ENCODE data around the gene NUCB1. TPM values are rescaled to one million over a fixed set of nuclear protein-coding genes. Genes with fewer than 3 reads are reported as not detected.
A peak's percentile ranks its signal among the peaks of the same experiment; 100 is the strongest.
"Not testable (repeated sequence)": the region's sequence is repeated elsewhere in the genome, so short reads cannot be mapped to it uniquely, and the experiment has no call there.

Gene NUCB1
- total and polyA plus RNA-seq, 7 experiments from 2014 or later: 70.5 to 252 (median 142) TPM

DNA sequence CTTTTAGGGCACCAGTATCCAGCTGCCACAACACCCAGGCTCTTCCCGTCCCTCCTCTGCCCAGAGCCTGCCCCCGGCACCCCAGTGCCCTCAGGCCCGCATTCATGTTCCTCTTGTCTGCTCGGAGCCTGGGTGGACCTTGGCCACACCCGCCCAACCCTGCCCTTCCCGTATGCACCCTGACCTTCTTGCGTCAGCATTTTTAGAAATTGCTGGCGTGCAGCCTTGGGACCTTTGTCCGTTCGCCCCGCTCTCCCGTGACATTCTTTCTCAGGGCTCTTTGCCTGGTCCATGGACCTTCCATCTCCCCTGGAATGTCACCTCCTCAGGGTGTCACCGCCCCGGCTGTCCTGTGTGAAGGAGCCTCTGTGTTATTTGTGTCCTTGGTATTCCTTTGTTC, 7.6 kb downstream of the NUCB1 start:
- POLR2A ChIA-PET: no interaction called here

GRCh38 chr19:48909424-48910077, 9.4 kb downstream of the NUCB1 start:
- intact Hi-C loops (cut with micrococcal nuclease); H3K27ac Mint-ChIP-seq; H3K27me3 Mint-ChIP-seq; H3K9me3 ChIP-seq (ENCODE audit: control insufficient read depth in 2 of 3, low read length in 3 of 3); CTCF ChIA-PET; H3K27me3 ChIP-seq (ENCODE audit: control insufficient read depth in 2 of 2, insufficient read depth in 2 of 2, low read length in 2 of 2); H3K4me3 ChIP-seq (ENCODE audit: low read length); DNase-seq; H3K4me3 Mint-ChIP-seq; H3K27ac ChIP-seq (ENCODE audit: low read depth, low read length); H3K4me1 ChIP-seq (ENCODE audit: control insufficient read depth in 2 of 2, insufficient read depth in 2 of 2, low read length in 2 of 2); H3K4me1 Mint-ChIP-seq; H3K9me3 Mint-ChIP-seq; ATAC-seq: not testable (repeated sequence)
- peaks cover 9 to 91% (median 30%) of the 10 kb centered on the region in 3 experiments for H3K36me3 ChIP-seq (ENCODE audit: control insufficient read depth in 2 of 3, insufficient read depth in 3 of 3, low read length in 3 of 3)
- POLR2A ChIA-PET: interaction anchor here (0.6 kb wide), 1 partner anchor 49 kb away, joined by 3 read pairs; no protein-coding TSS in a partner anchor
- peaks cover 0 to 60% (median 33%) of the 10 kb centered on the region in 5 donors for H3K36me3 Mint-ChIP-seq

More for the DNA sequence above, 7.6 kb downstream of the NUCB1 start:
- no peak overlapping the region for H3K27ac ChIP-seq (ENCODE audit: low read depth, low read length)
- intact Hi-C loops (cut with micrococcal nuclease): no loop called here
- Mint-ChIP-seq H3K4me3 (no peak overlapping the region), H3K27me3 (no peaks in the 10 kb centered on the region), H3K9me3 (no peaks in the 10 kb centered on the region), H3K27ac (no peak overlapping the region), H3K4me1 (peaks cover 0 to 9% (median 1%) of the 10 kb centered on the region in 7 donors), H3K36me3 (peaks cover 0 to 48% (median 22%) of the 10 kb centered on the region in 5 donors)
- ATAC-seq (peak; percentile 40), DNase-seq (no peak)
- no peaks in the 10 kb centered on the region for H3K27me3 ChIP-seq (ENCODE audit: control insufficient read depth in 2 of 2, insufficient read depth in 2 of 2, low read length in 2 of 2)
- CTCF ChIA-PET: no interaction called here
- no peak overlapping the region for H3K4me3 ChIP-seq (ENCODE audit: low read length)
- H3K36me3 ChIP-seq (ENCODE audit: control insufficient read depth in 2 of 3, insufficient read depth in 3 of 3, low read length in 3 of 3): peaks cover 9 to 81% (median 22%) of the 10 kb centered on the region in 3 experiments
- H3K4me1 ChIP-seq (ENCODE audit: control insufficient read depth in 2 of 2, insufficient read depth in 2 of 2, low read length in 2 of 2): no peaks in the 10 kb centered on the region
- no peaks in the 10 kb centered on the region for H3K9me3 ChIP-seq (ENCODE audit: control insufficient read depth in 2 of 3, low read length in 3 of 3)

GRCh38 chr19:48910803-48911202, 10.7 kb downstream of the NUCB1 start:
- H3K36me3 Mint-ChIP-seq: peaks cover 0 to 52% (median 31%) of the 10 kb centered on the region in 5 donors
- H3K4me3 ChIP-seq (ENCODE audit: low read length): no peak overlapping the region
- ChIA-PET CTCF (interaction anchor here (0.6 kb wide), 2 partner anchors 10 to 107 kb away, joined by 5 read pairs; no protein-coding TSS in a partner anchor), POLR2A (interaction anchor here (1.0 kb wide), 1 partner anchor 9 kb away, joined by 4 read pairs; no protein-coding TSS in a partner anchor)
- no peaks in the 10 kb centered on the region for H3K27me3 Mint-ChIP-seq
- H3K36me3 ChIP-seq (ENCODE audit: control insufficient read depth in 2 of 3, insufficient read depth in 3 of 3, low read length in 3 of 3): peaks cover 5 to 85% (median 28%) of the 10 kb centered on the region in 3 experiments
- H3K4me1 ChIP-seq (ENCODE audit: control insufficient read depth in 2 of 2, insufficient read depth in 2 of 2, low read length in 2 of 2): no peaks in the 10 kb centered on the region
- DNase-seq: no peak
- H3K4me3 Mint-ChIP-seq: no peak overlapping the region
- H3K27me3 ChIP-seq (ENCODE audit: control insufficient read depth in 2 of 2, insufficient read depth in 2 of 2, low read length in 2 of 2): no peaks in the 10 kb centered on the region
- intact Hi-C loops (cut with micrococcal nuclease): no loop called here
- ATAC-seq: no peak
- H3K27ac Mint-ChIP-seq: no peak overlapping the region
- H3K4me1 Mint-ChIP-seq: peaks cover 0 to 7% (median 0%) of the 10 kb centered on the region in 7 donors
- H3K9me3 ChIP-seq (ENCODE audit: control insufficient read depth in 2 of 3, low read length in 3 of 3): no peaks in the 10 kb centered on the region
- no peaks in the 10 kb centered on the region for H3K9me3 Mint-ChIP-seq
- H3K27ac ChIP-seq (ENCODE audit: low read depth, low read length): no peak overlapping the region

DNA sequence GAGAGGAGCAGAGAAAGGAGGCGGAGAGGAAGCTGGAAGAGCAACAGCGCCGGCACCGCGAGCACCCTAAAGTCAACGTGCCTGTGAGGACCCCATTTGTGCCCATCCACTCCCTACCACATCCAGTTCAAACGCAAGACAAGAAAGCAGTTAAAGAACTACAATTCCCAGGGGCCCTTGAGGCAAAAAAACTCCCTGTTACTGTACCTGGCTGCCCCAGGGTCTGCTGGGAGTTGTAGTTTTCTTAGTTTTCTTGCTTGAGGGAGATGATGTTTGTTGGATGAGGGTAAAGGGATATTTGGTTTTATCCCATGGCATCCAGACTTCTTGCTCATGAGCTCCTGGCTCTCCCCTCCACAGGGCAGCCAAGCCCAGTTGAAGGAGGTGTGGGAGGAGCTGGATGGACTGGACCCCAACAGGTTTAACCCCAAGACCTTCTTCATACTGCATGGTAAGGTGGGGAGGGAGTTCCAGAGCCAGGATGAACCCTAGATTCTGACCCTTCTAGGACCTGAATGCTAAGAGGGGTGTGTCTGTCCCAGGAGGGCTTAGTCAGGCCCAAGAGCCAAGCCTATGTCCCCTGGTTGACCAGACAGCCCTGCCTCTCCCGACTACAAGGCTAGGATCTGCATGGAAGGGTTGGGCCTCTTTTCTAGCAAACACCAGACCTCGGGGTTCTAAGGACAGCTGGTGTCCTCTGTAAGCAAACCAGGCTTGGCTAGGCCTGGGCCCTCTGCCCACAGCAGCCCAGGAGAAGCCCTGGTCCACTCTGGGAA, 13.2 kb downstream of the NUCB1 start:
- CTCF ChIA-PET: interaction anchor here (0.6 kb wide), 1 partner anchor 500 kb away, joined by 3 read pairs; no protein-coding TSS in a partner anchor
- H3K4me1 ChIP-seq (ENCODE audit: control insufficient read depth in 2 of 2, insufficient read depth in 2 of 2, low read length in 2 of 2): no peaks in the 10 kb centered on the region
- peak overlapping the region in 1 of 9 donors; percentile 52 for H3K27ac Mint-ChIP-seq

DNA sequence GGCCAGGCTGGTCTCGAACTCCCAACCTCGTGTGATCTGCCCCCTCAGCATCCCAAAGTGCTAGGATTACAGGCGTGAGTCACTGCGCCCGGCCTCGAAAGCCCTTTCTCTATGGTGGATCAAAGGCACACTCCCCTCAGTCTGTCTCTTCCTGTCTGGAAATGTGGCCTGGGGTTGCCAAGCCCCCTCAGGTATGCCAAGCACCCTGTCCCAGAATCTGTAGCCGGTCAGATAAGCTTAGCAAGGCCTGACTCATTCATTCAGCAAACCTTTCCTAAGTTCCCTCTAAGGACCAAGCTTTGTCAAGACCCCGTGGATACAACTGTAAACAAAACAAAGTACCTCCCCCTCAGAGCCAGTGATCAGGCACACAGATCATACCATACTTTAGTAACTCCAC, 14.1 kb downstream of the NUCB1 start:
- Mint-ChIP-seq H3K27me3 (no peaks in the 10 kb centered on the region), H3K4me3 (no peak overlapping the region), H3K4me1 (peaks cover 0 to 6% (median 0%) of the 10 kb centered on the region in 7 donors), H3K9me3 (no peaks in the 10 kb centered on the region), H3K36me3 (peaks cover 0 to 50% (median 27%) of the 10 kb centered on the region in 5 donors), H3K27ac (peak overlapping the region in 3 of 9 donors; percentile 19 to 59 (median 45))
- no peaks in the 10 kb centered on the region for H3K9me3 ChIP-seq (ENCODE audit: control insufficient read depth in 2 of 3, low read length in 3 of 3)
- DNase-seq (no peak), ATAC-seq (no peak)
- no peaks in the 10 kb centered on the region for H3K4me1 ChIP-seq (ENCODE audit: control insufficient read depth in 2 of 2, insufficient read depth in 2 of 2, low read length in 2 of 2)
- H3K27me3 ChIP-seq (ENCODE audit: control insufficient read depth in 2 of 2, insufficient read depth in 2 of 2, low read length in 2 of 2): no peaks in the 10 kb centered on the region
- H3K4me3 ChIP-seq (ENCODE audit: low read length): no peak overlapping the region
- POLR2A ChIA-PET: interaction anchor here (0.6 to 1.2 kb wide), 2 partner anchors 40 to 58 kb away, joined by 4 to 6 read pairs; no protein-coding TSS in a partner anchor
- CTCF ChIA-PET: no interaction called here
- intact Hi-C loops (cut with micrococcal nuclease): no loop called here
- no peak overlapping the region for H3K27ac ChIP-seq (ENCODE audit: low read depth, low read length)
- H3K36me3 ChIP-seq (ENCODE audit: control insufficient read depth in 2 of 3, insufficient read depth in 3 of 3, low read length in 3 of 3): peaks cover 5 to 81% (median 31%) of the 10 kb centered on the region in 3 experiments

More for the DNA sequence above, 13.2 kb downstream of the NUCB1 start:
- H3K27me3 ChIP-seq (ENCODE audit: control insufficient read depth in 2 of 2, insufficient read depth in 2 of 2, low read length in 2 of 2): no peaks in the 10 kb centered on the region
- Mint-ChIP-seq H3K4me3 (no peak overlapping the region), H3K27me3 (no peaks in the 10 kb centered on the region), H3K36me3 (peaks cover 0 to 50% (median 27%) of the 10 kb centered on the region in 5 donors), H3K4me1 (peaks cover 0 to 6% (median 0%) of the 10 kb centered on the region in 7 donors), H3K9me3 (no peaks in the 10 kb centered on the region)
- POLR2A ChIA-PET: interaction anchor here (0.6 to 1.2 kb wide), 3 partner anchors 39 to 59 kb away, joined by 3 to 6 read pairs (median 4); no protein-coding TSS in a partner anchor
- peaks cover 5 to 79% (median 28%) of the 10 kb centered on the region in 3 experiments for H3K36me3 ChIP-seq (ENCODE audit: control insufficient read depth in 2 of 3, insufficient read depth in 3 of 3, low read length in 3 of 3)
- DNase-seq: peak in 4 of 9 donors; percentile 29 to 58 (median 36)
- H3K27ac ChIP-seq (ENCODE audit: low read depth, low read length): no peak overlapping the region
- no peaks in the 10 kb centered on the region for H3K9me3 ChIP-seq (ENCODE audit: control insufficient read depth in 2 of 3, low read length in 3 of 3)
- intact Hi-C loops (cut with micrococcal nuclease): no loop called here
- no peak overlapping the region for H3K4me3 ChIP-seq (ENCODE audit: low read length)
- ATAC-seq: peak; percentile 78

DNA sequence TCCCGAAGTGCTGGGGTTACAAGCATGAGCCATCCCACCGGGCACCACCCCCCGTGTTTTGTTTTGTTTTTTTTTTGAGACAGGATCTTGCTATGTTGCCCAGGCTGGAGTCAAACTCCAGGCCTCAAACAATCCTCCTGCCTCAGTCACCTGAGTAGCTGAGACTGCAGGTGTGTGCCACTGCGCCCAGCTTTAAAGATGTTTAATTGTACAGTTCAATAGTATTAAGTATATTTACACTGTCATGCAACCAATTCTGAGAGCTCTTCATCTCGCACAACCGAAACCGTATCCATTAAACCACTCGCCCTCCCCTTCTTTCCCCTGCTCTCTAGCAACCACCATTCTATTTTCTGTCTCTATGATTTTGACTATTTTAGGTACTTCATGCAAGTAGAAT, 15.6 kb downstream of the NUCB1 start:
- ATAC-seq: no peak
- H3K27me3 Mint-ChIP-seq: no peaks in the 10 kb centered on the region
- intact Hi-C loops (cut with micrococcal nuclease): no loop called here
- DNase-seq: no peak
- H3K27me3 ChIP-seq (ENCODE audit: control insufficient read depth in 2 of 2, insufficient read depth in 2 of 2, low read length in 2 of 2): no peaks in the 10 kb centered on the region
- peak overlapping the region in 4 of 9 donors; percentile 0 to 45 (median 27) for H3K27ac Mint-ChIP-seq
- CTCF ChIA-PET: interaction anchor here (1.0 kb wide), 1 partner anchor 76 kb away, joined by 3 read pairs; no protein-coding TSS in a partner anchor
- no peak overlapping the region for H3K4me3 ChIP-seq (ENCODE audit: low read length)
- peaks cover 0 to 6% (median 0%) of the 10 kb centered on the region in 7 donors for H3K4me1 Mint-ChIP-seq
- H3K36me3 ChIP-seq (ENCODE audit: control insufficient read depth in 2 of 3, insufficient read depth in 3 of 3, low read length in 3 of 3): peaks cover 3 to 70% (median 29%) of the 10 kb centered on the region in 3 experiments
- H3K27ac ChIP-seq (ENCODE audit: low read depth, low read length): no peak overlapping the region
- POLR2A ChIA-PET: no interaction called here
- H3K9me3 Mint-ChIP-seq: no peaks in the 10 kb centered on the region
- no peaks in the 10 kb centered on the region for H3K4me1 ChIP-seq (ENCODE audit: control insufficient read depth in 2 of 2, insufficient read depth in 2 of 2, low read length in 2 of 2)
- H3K9me3 ChIP-seq (ENCODE audit: control insufficient read depth in 2 of 3, low read length in 3 of 3): no peaks in the 10 kb centered on the region
- no peak overlapping the region for H3K4me3 Mint-ChIP-seq
- peaks cover 0 to 45% (median 27%) of the 10 kb centered on the region in 5 donors for H3K36me3 Mint-ChIP-seq

Data from naive thymus-derived CD4-positive, alpha-beta T cell (primary cell).